H1 (cell line): Measurements from ENCODE around the gene SLC25A26. TPM values are rescaled to one million over a fixed set of nuclear protein-coding genes. Genes with fewer than 3 reads are reported as not detected.

Experiments used
- CTCF ChIA-PET: fragments of 300-600 bp; sonication (Branson Sonifier 250); formaldehyde crosslinking; loops from one replicate; lab custom pipeline; 2021; ENCODE audit not compliant: partially characterized antibody; lab: Charles Lee
- POLR2A ChIA-PET: fragments of 300-600 bp; sonication (Branson Sonifier 250); formaldehyde crosslinking; loops from one replicate; lab custom pipeline; 2021; ENCODE audit warnings: inconsistent platforms; ENCODE audit not compliant: partially characterized antibody; lab: Charles Lee
- DNase-seq, 2 experiments: peaks; one replicate each; pipeline versions ENCODE4 v3.0.0 to v3.0.0-alpha.2; 2010 to 2022; ENCODE audit warnings: low spot score in 2 of 2, low read depth in 1 of 2, mixed read lengths in 1 of 2
- FAIRE-seq: peaks from 2 replicates; lab custom pipeline; 2011; peaks lifted over from hg19 to GRCh38; lab: Jason Lieb, UNC
- H2AFZ ChIP-seq: 2 replicates; pipeline ENCODE4 v1.8.1; 2012; ENCODE audit warnings: low read length, inconsistent platforms
- H2AK5ac ChIP-seq: 2 replicates; pipeline ENCODE4 v1.6.1; 2013; ENCODE audit warnings: low read depth, low read length
- H2BK120ac ChIP-seq: replicated peaks from 2 replicates; pipeline ENCODE3; 2013; ENCODE audit warnings: low read depth, low read length, inconsistent platforms
- H2BK12ac ChIP-seq: 2 replicates; pipeline ENCODE4 v1.6.1; 2013; ENCODE audit warnings: low read depth, low read length
- H2BK15ac ChIP-seq: 2 replicates; pipeline ENCODE4 v1.6.1; 2013; ENCODE audit warnings: low read length
- H2BK20ac ChIP-seq: 2 replicates; pipeline ENCODE4 v1.6.1; 2013; ENCODE audit warnings: low read length
- H2BK5ac ChIP-seq: 2 replicates; pipeline ENCODE4 v1.6.1; 2013; ENCODE audit warnings: low read depth, low read length
- H3K14ac ChIP-seq: 2 replicates; pipeline ENCODE4 v1.6.1; 2013; ENCODE audit warnings: inconsistent platforms; ENCODE audit not compliant: insufficient read length
- H3K18ac ChIP-seq: 2 replicates; pipeline ENCODE4 v1.6.1; 2013; ENCODE audit warnings: low read length; ENCODE audit errors: extremely low read depth
- H3K23ac ChIP-seq: 2 replicates; pipeline ENCODE4 v1.6.1; 2013; ENCODE audit warnings: inconsistent platforms; ENCODE audit not compliant: insufficient read length
- H3K23me2 ChIP-seq: 2 replicates; pipeline ENCODE4 v1.6.1; 2013; ENCODE audit warnings: low read depth, low read length
- H3K27ac ChIP-seq: 2 replicates; pipeline ENCODE4 v1.6.1; 2011; ENCODE audit warnings: low read depth, low read length, inconsistent platforms
- H3K27me3 ChIP-seq, 4 experiments: replicated peaks in 1 of 4; 1 replicate in 1 of 4; 2 replicates in 3 of 4; pipeline versions ENCODE4 v1.6.1 to v1.8.1; 2011 to 2013; ENCODE audit warnings: low read length in 3 of 4, mild to moderate bottlenecking in 3 of 4, inconsistent platforms in 2 of 4, mixed read lengths in 2 of 4, moderate library complexity in 1 of 4; ENCODE audit not compliant: control insufficient read depth in 3 of 4, insufficient read depth in 3 of 4; ENCODE audit errors: extremely low read depth in 1 of 4
- H3K36me3 ChIP-seq, 4 experiments: 2 replicates each; pipeline versions ENCODE4 v1.6.1 to v1.8.1; 2011 to 2013; ENCODE audit warnings: mild to moderate bottlenecking in 4 of 4, low read length in 3 of 4, moderate library complexity in 2 of 4, control low read depth in 1 of 4, inconsistent platforms in 1 of 4; ENCODE audit not compliant: insufficient read depth in 4 of 4, control insufficient read depth in 2 of 4
- H3K4ac ChIP-seq: replicated peaks from 2 replicates; pipeline ENCODE3; 2013; ENCODE audit warnings: low read length, low read depth, mixed read lengths, inconsistent platforms; ENCODE audit not compliant: insufficient read length
- H3K4me1 ChIP-seq, 4 experiments: replicated peaks in 1 of 4; 1 replicate in 1 of 4; 2 replicates in 3 of 4; pipeline versions ENCODE4 v1.6.1 to v1.8.1; 2011 to 2013; ENCODE audit warnings: low read length in 3 of 4, inconsistent platforms in 2 of 4, mixed read lengths in 1 of 4; ENCODE audit not compliant: insufficient read depth in 4 of 4, control insufficient read depth in 3 of 4
- H3K4me2 ChIP-seq, 2 experiments: 2 replicates each; pipeline versions ENCODE4 v1.6.1 to v1.8.1; 2011 to 2013; ENCODE audit warnings: low read depth in 2 of 2, low read length in 2 of 2, control low read depth in 1 of 2, inconsistent platforms in 1 of 2, mild to moderate bottlenecking in 1 of 2; ENCODE audit not compliant: insufficient read depth in 1 of 2
- H3K4me3 ChIP-seq, 4 experiments: fragments of 200-600, 300-600 bp in 1 of 4; sonication (generic), shearing (Covaris generic), sonication (Bioruptor Twin) in 1 of 4; 2 replicates each; pipeline versions ENCODE4 v1.5.1 to v1.8.1; 2011 to 2016; ENCODE audit warnings: low read length in 4 of 4, low read depth in 3 of 4, control low read depth in 2 of 4, inconsistent platforms in 2 of 4, mild to moderate bottlenecking in 2 of 4, mixed read lengths in 1 of 4, moderate library complexity in 1 of 4; ENCODE audit not compliant: insufficient read depth in 2 of 4; ENCODE audit errors: extremely low read depth in 1 of 4
- H3K56ac ChIP-seq: replicated peaks from 2 replicates; pipeline ENCODE3; 2013; ENCODE audit warnings: low read depth, mild to moderate bottlenecking, mixed read lengths, low read length, inconsistent platforms; ENCODE audit not compliant: insufficient read length
- H3K79me1 ChIP-seq: 2 replicates; pipeline ENCODE4 v1.6.1; 2013; ENCODE audit warnings: low read depth, low read length, control low read depth
- H3K79me2 ChIP-seq, 2 experiments: 2 replicates each; pipeline versions ENCODE4 v1.6.1 to v1.8.1; 2012 to 2013; ENCODE audit warnings: low read length in 2 of 2, mild to moderate bottlenecking in 2 of 2, inconsistent platforms in 1 of 2; ENCODE audit not compliant: insufficient read depth in 2 of 2, control insufficient read depth in 1 of 2
- H3K9ac ChIP-seq, 4 experiments: replicated peaks in 1 of 4; 1 replicate in 1 of 4; 2 replicates in 3 of 4; pipeline versions ENCODE4 v1.6.1 to v1.8.1; 2011 to 2013; ENCODE audit warnings: low read depth in 3 of 4, low read length in 3 of 4, control low read depth in 2 of 4, mild to moderate bottlenecking in 2 of 4, moderate library complexity in 2 of 4, inconsistent platforms in 1 of 4; ENCODE audit errors: extremely low read depth in 1 of 4
- H3K9me3 ChIP-seq, 2 experiments: 2 replicates each; pipeline versions ENCODE4 v1.6.1 to v1.8.1; 2012 to 2013; ENCODE audit warnings: mild to moderate bottlenecking in 2 of 2, moderate library complexity in 2 of 2, control low read depth in 1 of 2, inconsistent platforms in 1 of 2, low read depth in 1 of 2, low read length in 1 of 2, mixed read lengths in 1 of 2; ENCODE audit not compliant: insufficient read depth in 2 of 2
- H4K20me1 ChIP-seq, 2 experiments: replicated peaks in 1 of 2; 2 replicates each; pipeline versions ENCODE3 to v1.8.1; 2011 to 2013; ENCODE audit warnings: inconsistent platforms in 2 of 2, low read length in 2 of 2, mild to moderate bottlenecking in 1 of 2; ENCODE audit not compliant: insufficient read depth in 2 of 2, control insufficient read depth in 1 of 2
- H4K5ac ChIP-seq: 2 replicates; pipeline ENCODE4 v1.6.1; 2013; ENCODE audit warnings: low read length, low read depth, mixed read lengths, inconsistent platforms; ENCODE audit not compliant: insufficient read length
- H4K8ac ChIP-seq: 2 replicates; pipeline ENCODE4 v1.8.0; 2013; ENCODE audit warnings: mild to moderate bottlenecking, moderate library complexity, low read length, inconsistent platforms; ENCODE audit not compliant: insufficient read depth; ENCODE audit errors: extremely low read depth
- H4K91ac ChIP-seq: replicated peaks from 2 replicates; pipeline ENCODE3; 2013; ENCODE audit warnings: low read length, mixed read lengths, inconsistent platforms; ENCODE audit not compliant: insufficient read length
- EGR1 ChIP-seq: IDR thresholded peaks from 2 replicates; pipeline ENCODE4 v1.6.1; 2011; ENCODE audit warnings: low read depth, low read length, borderline replicate concordance
- KDM1A ChIP-seq: fragments of 200-600, 300-600 bp; sonication (generic); IDR thresholded peaks from 2 replicates; pipeline ENCODE4 v1.7.1; 2016; ENCODE audit warnings: mild to moderate bottlenecking, low read length, borderline replicate concordance
- POLR2AphosphoS5 ChIP-seq: IDR thresholded peaks from 2 replicates; pipeline ENCODE4 v1.6.1; 2011; ENCODE audit warnings: low read depth, low read length
- SIRT6 ChIP-seq: IDR thresholded peaks from one replicate; pipeline ENCODE4 v1.7.1; 2012; ENCODE audit warnings: low read length, inconsistent platforms
- WGBS, 2 experiments: shearing (Covaris generic) in 1 of 2; methylation state at CpG; one replicate each; pipeline versions ENCODE4 v1.1.6 to v1.1.7; 2013 to 2015; ENCODE audit warnings: low lambda C conversion rate in 2 of 2, mixed read lengths in 2 of 2, inconsistent platforms in 1 of 2, low coverage in 1 of 2, missing lambda C conversion rate in 1 of 2; ENCODE audit not compliant: insufficient replicate concordance in 2 of 2, insufficient coverage in 1 of 2, insufficient read length in 1 of 2; ENCODE audit errors: extremely low coverage in 1 of 2, missing lambda C conversion rate in 1 of 2; 5-methylcytosine and 5-hydroxymethylcytosine counted together
- polyA plus RNA-seq, 7 experiments: library from polyadenylated mRNA; depleted of rRNA in 3 of 7; stranded (reverse) in 5 of 7; unstranded in 2 of 7; fragments of >200 nt in 5 of 7; fragments of 200-250 nt in 2 of 7; gene quantifications; 1 replicate in 5 of 7; 2 replicates in 1 of 7; 4 replicates in 1 of 7; pipeline versions ENCODE4 v1.2.1 to v1.2.3, GENCODE V29; 2011 to 2013; ENCODE audit warnings: missing spikeins in 2 of 7, mixed read lengths in 2 of 7
- total RNA-seq: library from RNA; stranded (reverse); fragmentation: NEBNext Ultra II Directional; extraction: Animal tissue kit (Norgen Biotek cat#: 25700); gene quantifications from 2 replicates; pipeline ENCODE4 v1.2.1, GENCODE V29; 2021

The SLC25A26 gene
- total and polyA plus RNA-seq, 2 of the 8 experiments (the other 6 are each of a cell fraction or from before 2014, with no cell fraction given), result 30.0 to 37.0 TPM

DNA sequence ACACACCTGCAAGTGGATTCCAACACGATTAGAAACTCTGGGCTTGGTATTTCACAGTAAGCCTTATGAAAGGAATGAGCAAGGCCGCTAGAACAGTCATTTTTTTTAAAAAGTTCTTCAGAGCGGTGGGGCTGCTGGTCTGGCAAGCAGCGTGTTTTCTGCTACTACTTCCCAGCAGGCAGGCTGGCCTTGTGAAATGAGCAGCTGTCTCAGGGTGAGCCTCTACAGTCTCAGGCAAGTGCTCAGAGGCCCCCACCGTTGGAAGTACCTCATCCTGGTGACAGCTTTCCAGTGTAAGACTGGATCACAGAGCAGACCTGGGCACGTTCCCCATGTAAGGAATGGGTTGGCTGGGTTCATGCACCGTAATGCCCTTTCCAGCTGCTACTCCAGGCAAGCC, 160.8 kb downstream of the SLC25A26 start:
- POLR2A ChIA-PET, result interaction anchor here (1.8 kb wide), 1 partner anchor 13 kb away, joined by 4 read pairs; no protein-coding TSS in a partner anchor
- FAIRE-seq, result no peak

More for the DNA sequence above, 160.8 kb downstream of the SLC25A26 start:
- no peak overlapping the region for H3K18ac ChIP-seq
- TF ChIP-seq SIRT6 (no peak), EGR1 (no peak), KDM1A (no peak), POLR2AphosphoS5 (peak; percentile 16; the same call in 1 of the 2 replicates)
- no peak overlapping the region for H3K4me3 ChIP-seq
- no peaks in the 10 kb centered on the region for H3K27me3 ChIP-seq
- H3K9ac ChIP-seq, result no peak overlapping the region
- WGBS, 2 experiments, result 86% methylated on average over 7 of the region's 7 CpGs; no CpG with 5 or more reads in 1 of the 2 experiments
- no peak for DNase-seq
- H4K91ac ChIP-seq, result no peak overlapping the region
- no peak overlapping the region for H2BK15ac ChIP-seq
- no peak overlapping the region for H2AK5ac ChIP-seq
- H3K23ac ChIP-seq, result no peak overlapping the region
- H3K27ac ChIP-seq, result no peak overlapping the region
- peaks cover 62 to 97% (median 85%) of the 10 kb centered on the region in 4 experiments for H3K36me3 ChIP-seq
- H2BK20ac ChIP-seq, result no peak overlapping the region
- CTCF ChIA-PET, result interaction anchor here (1.3 to 4.3 kb wide), 4 partner anchors 9 to 434 kb away, joined by 3 to 24 read pairs (median 4); no protein-coding TSS in a partner anchor
- H3K4me1 ChIP-seq, result no peaks in the 10 kb centered on the region
- H3K79me1 ChIP-seq, result no peaks in the 10 kb centered on the region
- no peaks in the 10 kb centered on the region for H3K23me2 ChIP-seq
- no peak overlapping the region for H3K14ac ChIP-seq
- H4K20me1 ChIP-seq, result peaks cover 5 to 18% of the 10 kb centered on the region in 2 experiments
- no peak overlapping the region for H4K5ac ChIP-seq
- H3K4ac ChIP-seq, result no peak overlapping the region
- no peak overlapping the region for H2BK120ac ChIP-seq
- H3K79me2 ChIP-seq, result no peaks in the 10 kb centered on the region
- H3K9me3 ChIP-seq, result no peaks in the 10 kb centered on the region; a peak in 1 of 4 replicates
- H2BK5ac ChIP-seq, result no peak overlapping the region
- H2AFZ ChIP-seq, result no peak overlapping the region
- no peak overlapping the region for H3K56ac ChIP-seq
- H3K4me2 ChIP-seq, result no peak overlapping the region
- H2BK12ac ChIP-seq, result no peak overlapping the region
- H4K8ac ChIP-seq, result no peak overlapping the region
